Keratinocyte (primary cell): Measurements from ENCODE around the gene PARD3B. TPM values are rescaled to one million over a fixed set of nuclear protein-coding genes. Genes with fewer than 3 reads are reported as not detected.

Experiments used
- DNase-seq: peaks from one replicate; pipeline ENCODE4 v3.0.0-alpha.2; 2011; ENCODE audit warnings: low read depth, missing footprints, low spot score
- FAIRE-seq: peaks from 2 replicates; lab custom pipeline; 2011; peaks lifted over from hg19 to GRCh38; lab: Jason Lieb, UNC
- H2AFZ ChIP-seq: 2 replicates; pipeline ENCODE4 v1.6.0; 2012; ENCODE audit warnings: low read length, control low read depth, inconsistent platforms; ENCODE audit not compliant: control insufficient read depth
- H3K27ac ChIP-seq: 2 replicates; pipeline ENCODE4 v1.5.1; 2011; ENCODE audit warnings: low read length; ENCODE audit not compliant: control insufficient read depth, insufficient read depth
- H3K27me3 ChIP-seq: 3 replicates; pipeline ENCODE4 v1.6.0; 2011; ENCODE audit warnings: low read length; ENCODE audit not compliant: control insufficient read depth, insufficient read depth; ENCODE audit errors: extremely low read depth
- H3K36me3 ChIP-seq, 2 experiments: 2 replicates in 1 of 2; 3 replicates in 1 of 2; pipeline ENCODE4 v1.5.1; 2011; ENCODE audit warnings: low read length in 2 of 2, mild to moderate bottlenecking in 1 of 2; ENCODE audit not compliant: control insufficient read depth in 2 of 2, insufficient read depth in 2 of 2; ENCODE audit errors: extremely low read depth in 1 of 2
- H3K4me1 ChIP-seq: 3 replicates; pipeline ENCODE4 v1.5.1; 2011; ENCODE audit warnings: low read length; ENCODE audit not compliant: control insufficient read depth, insufficient read depth; ENCODE audit errors: extremely low read depth
- H3K4me2 ChIP-seq: 3 replicates; pipeline ENCODE4 v1.6.0; 2011; ENCODE audit warnings: low read depth, low read length; ENCODE audit not compliant: control insufficient read depth, insufficient read depth; ENCODE audit errors: extremely low read depth
- H3K4me3 ChIP-seq, 3 experiments: fragments of 200-600 bp in 1 of 3; sonication (generic) in 1 of 3; 2 replicates in 2 of 3; 3 replicates in 1 of 3; pipeline ENCODE4 v1.5.1; 2011 to 2016; ENCODE audit warnings: low read length in 3 of 3, mild to moderate bottlenecking in 3 of 3, control low read depth in 2 of 3, inconsistent platforms in 1 of 3, low read depth in 1 of 3, mixed read lengths in 1 of 3, mixed run types in 1 of 3, moderate library complexity in 1 of 3; ENCODE audit not compliant: control insufficient read depth in 2 of 3, insufficient read depth in 2 of 3; ENCODE audit errors: extremely low read depth in 1 of 3
- H3K79me2 ChIP-seq: 2 replicates; pipeline ENCODE4 v1.6.0; 2012; ENCODE audit warnings: low read length; ENCODE audit not compliant: control insufficient read depth, insufficient read depth
- H3K9ac ChIP-seq: 3 replicates; pipeline ENCODE4 v1.6.0; 2011; ENCODE audit warnings: low read length; ENCODE audit not compliant: control insufficient read depth, insufficient read depth; ENCODE audit errors: extremely low read depth
- H3K9me1 ChIP-seq: 3 replicates; pipeline ENCODE4 v1.6.0; 2011; ENCODE audit warnings: low read length; ENCODE audit not compliant: control insufficient read depth, insufficient read depth; ENCODE audit errors: extremely low read depth
- H3K9me3 ChIP-seq: 2 replicates; pipeline ENCODE4 v1.5.1; 2012; ENCODE audit warnings: low read depth, low read length; ENCODE audit not compliant: control insufficient read depth
- H4K20me1 ChIP-seq: 3 replicates; pipeline ENCODE4 v1.6.0; 2011; ENCODE audit warnings: low read length; ENCODE audit not compliant: control insufficient read depth, insufficient read depth; ENCODE audit errors: extremely low read depth
- EZH2 ChIP-seq: IDR thresholded peaks from one replicate; pipeline ENCODE4 v1.6.1; 2012; ENCODE audit warnings: inconsistent platforms, mild to moderate bottlenecking, low read length, moderate library complexity
- dilution Hi-C: fragments of 300-500 bp; cut with MboI; formaldehyde crosslinking; loops from one replicate; pipeline ENCODE4 v1.7.0; 2020; ENCODE audit warnings: low sequenced_read_pairs; ENCODE audit not compliant: extremely low pct_ligation_motif_present
- polyA plus RNA-seq, 5 experiments: library from polyadenylated mRNA; depleted of rRNA in 3 of 5; stranded (reverse) in 3 of 5; stranded (forward) in 1 of 5; unstranded in 1 of 5; fragments of >200 nt; gene quantifications; 1 replicate in 1 of 5; 2 replicates in 3 of 5; 3 replicates in 1 of 5; pipeline versions ENCODE4 v1.2.1 to v1.2.3, GENCODE V29; 2011 to 2012; ENCODE audit warnings: missing spikeins in 2 of 5, low read depth in 1 of 5, low replicate concordance in 1 of 5
- TF ChIP-seq, protein P1 (sequence below), 3 experiments: IDR thresholded peaks in 1 of 3; conservative IDR thresholded peaks in 1 of 3; optimal IDR thresholded peaks in 1 of 3; 2 replicates in 2 of 3; 3 replicates in 1 of 3; pipeline versions ENCODE3 to v1.5.1; 2011; ENCODE audit warnings: low read length in 3 of 3, mild to moderate bottlenecking in 3 of 3, moderate library complexity in 2 of 3, control low read depth in 1 of 3, inconsistent platforms in 1 of 3; ENCODE audit not compliant: insufficient read depth in 2 of 3; ENCODE audit errors: extremely low read depth in 1 of 3

Gene PARD3B
- polyA plus RNA-seq, 1 donor (not counting 4 experiments of a cell fraction or from before 2014, with no cell fraction given) = 1.2 TPM

DNA sequence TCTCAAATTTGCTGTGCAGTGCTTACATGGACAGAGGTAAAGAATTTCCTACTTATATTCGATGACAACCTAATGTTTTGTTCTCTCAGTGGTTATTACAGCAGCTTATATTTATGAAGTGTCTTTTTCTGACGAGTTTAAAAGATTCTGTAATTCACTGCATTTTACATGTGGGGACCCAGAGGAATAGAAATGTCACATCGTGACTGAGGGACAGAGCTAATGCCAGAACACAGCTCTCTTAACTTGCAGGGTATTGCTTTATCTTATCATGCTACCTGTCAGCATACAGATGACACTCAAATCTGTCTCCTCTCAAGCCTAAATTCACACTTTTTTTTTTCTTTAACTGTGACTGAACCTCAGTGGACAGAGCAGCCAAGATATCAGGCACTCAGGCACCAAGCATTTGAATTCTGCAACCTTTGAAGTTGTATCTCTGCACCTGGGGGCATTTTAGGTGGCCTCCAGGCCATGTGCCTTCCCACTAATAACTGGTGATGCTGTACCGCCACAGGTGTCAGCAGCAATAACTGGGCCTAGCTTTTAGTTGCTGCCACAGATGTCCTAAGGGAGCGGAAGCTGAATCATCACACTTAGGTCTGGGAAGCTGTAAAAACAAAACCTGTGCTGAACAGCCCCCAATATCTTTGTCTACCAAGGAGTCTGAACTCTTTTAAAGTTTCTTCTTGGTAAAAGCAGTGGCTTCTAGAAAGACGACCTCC, 821.2 kb downstream of the PARD3B start:
- Histone ChIP-seq H3K9me3 (no peaks in the 10 kb centered on the region), H4K20me1 (no peaks in the 10 kb centered on the region), H3K27ac (no peak overlapping the region), H3K9me1 (no peaks in the 10 kb centered on the region), H2AFZ (no peak overlapping the region), H3K4me1 (peaks cover 13% of the 10 kb centered on the region), H3K36me3 (no peaks in the 10 kb centered on the region), H3K9ac (no peak overlapping the region), H3K4me3 (no peak overlapping the region), H3K4me2 (no peak overlapping the region), H3K27me3 (no peaks in the 10 kb centered on the region), H3K79me2 (no peaks in the 10 kb centered on the region)
- FAIRE-seq (no peak), DNase-seq (no peak)
- dilution Hi-C loops = no loop called here
- TF ChIP-seq EZH2 = no peak
- TF ChIP-seq, protein P1, sequence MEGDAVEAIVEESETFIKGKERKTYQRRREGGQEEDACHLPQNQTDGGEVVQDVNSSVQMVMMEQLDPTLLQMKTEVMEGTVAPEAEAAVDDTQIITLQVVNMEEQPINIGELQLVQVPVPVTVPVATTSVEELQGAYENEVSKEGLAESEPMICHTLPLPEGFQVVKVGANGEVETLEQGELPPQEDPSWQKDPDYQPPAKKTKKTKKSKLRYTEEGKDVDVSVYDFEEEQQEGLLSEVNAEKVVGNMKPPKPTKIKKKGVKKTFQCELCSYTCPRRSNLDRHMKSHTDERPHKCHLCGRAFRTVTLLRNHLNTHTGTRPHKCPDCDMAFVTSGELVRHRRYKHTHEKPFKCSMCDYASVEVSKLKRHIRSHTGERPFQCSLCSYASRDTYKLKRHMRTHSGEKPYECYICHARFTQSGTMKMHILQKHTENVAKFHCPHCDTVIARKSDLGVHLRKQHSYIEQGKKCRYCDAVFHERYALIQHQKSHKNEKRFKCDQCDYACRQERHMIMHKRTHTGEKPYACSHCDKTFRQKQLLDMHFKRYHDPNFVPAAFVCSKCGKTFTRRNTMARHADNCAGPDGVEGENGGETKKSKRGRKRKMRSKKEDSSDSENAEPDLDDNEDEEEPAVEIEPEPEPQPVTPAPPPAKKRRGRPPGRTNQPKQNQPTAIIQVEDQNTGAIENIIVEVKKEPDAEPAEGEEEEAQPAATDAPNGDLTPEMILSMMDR (optimal IDR thresholded peaks at IDR 0.05 in 1 of 3, IDR thresholded peaks at IDR 0.05 in 1 of 3, conservative IDR thresholded peaks at IDR 0.05 in 1 of 3; ENCODE audit: extremely low read depth in 1 of 3, insufficient read depth in 2 of 3, low read length in 3 of 3) = no peak

DNA sequence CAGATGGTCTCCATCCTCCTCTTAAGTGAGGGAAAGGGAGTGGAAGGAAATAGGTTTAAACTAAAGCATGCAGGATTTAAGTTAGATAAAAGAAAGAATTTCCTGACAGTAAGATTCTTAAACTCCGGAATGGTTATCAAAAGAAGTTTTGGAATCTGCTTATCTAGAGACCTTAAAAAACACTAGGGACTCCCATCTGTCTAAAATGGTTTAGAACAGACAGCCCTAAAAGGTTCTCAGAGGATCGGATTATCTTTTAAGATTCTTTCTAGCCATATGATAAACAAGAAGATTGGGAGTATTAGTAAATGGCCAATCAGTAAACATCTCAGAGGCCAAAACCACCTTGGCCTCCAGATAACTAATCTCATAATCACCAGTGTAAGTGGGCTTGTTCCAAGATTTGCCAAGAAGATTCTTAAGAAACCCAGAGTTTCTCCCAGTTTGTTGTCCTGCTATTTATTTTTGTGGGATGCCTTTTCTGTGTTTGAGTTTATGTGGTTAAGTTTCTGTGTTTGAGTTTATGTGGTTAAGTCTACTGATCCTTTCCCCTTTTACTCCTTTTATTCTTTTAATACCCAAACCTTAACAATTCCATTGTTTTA, 822.2 kb downstream of the PARD3B start:
- Histone ChIP-seq H2AFZ (no peak overlapping the region), H3K36me3 (no peaks in the 10 kb centered on the region), H3K27ac (no peak overlapping the region), H3K4me3 (no peak overlapping the region), H3K4me1 (peaks cover 4% of the 10 kb centered on the region), H3K27me3 (no peaks in the 10 kb centered on the region), H3K9me1 (no peaks in the 10 kb centered on the region), H3K79me2 (no peaks in the 10 kb centered on the region), H3K4me2 (no peak overlapping the region), H3K9me3 (no peaks in the 10 kb centered on the region), H3K9ac (no peak overlapping the region), H4K20me1 (no peaks in the 10 kb centered on the region)
- FAIRE-seq (no peak), DNase-seq (no peak)
- dilution Hi-C loops = no loop called here
- no peak for TF ChIP-seq EZH2
- TF ChIP-seq, protein P1 (optimal IDR thresholded peaks at IDR 0.05 in 1 of 3, IDR thresholded peaks at IDR 0.05 in 1 of 3, conservative IDR thresholded peaks at IDR 0.05 in 1 of 3; ENCODE audit: extremely low read depth in 1 of 3, insufficient read depth in 2 of 3, low read length in 3 of 3) = no peak
